Spleen (tissue), 11 donors: ENCODE data around the gene BOK. TPM values are rescaled to one million over a fixed set of nuclear protein-coding genes. Genes with fewer than 3 reads are reported as not detected.

Source experiments
- DNase-seq: peaks from one replicate; pipeline ENCODE4 v3.0.0-alpha.2; 2020
- H3K27ac ChIP-seq, 8 donors: fragments of 200-600 bp; sonication (generic) in 7 of 8; 1 replicate in 4 of 8; 2 replicates in 4 of 8; pipeline versions ENCODE4 v1.5.0 to v1.8.0; 2016 to 2021; ENCODE audit warnings: inconsistent platforms in 4 of 8, mild to moderate bottlenecking in 4 of 8, moderate library complexity in 1 of 8
- H3K27me3 ChIP-seq, 7 donors: fragments of 200-600 bp; sonication (generic) in 6 of 7; replicated peaks in 1 of 7; 1 replicate in 4 of 7; 2 replicates in 3 of 7; pipeline versions ENCODE4 v1.5.0 to v1.8.0; 2016 to 2021; ENCODE audit warnings: inconsistent platforms in 3 of 7, mild to moderate bottlenecking in 1 of 7
- H3K36me3 ChIP-seq, 6 donors: fragments of 200-600 bp; sonication (generic) in 5 of 6; 1 replicate in 4 of 6; 2 replicates in 2 of 6; pipeline versions ENCODE4 v1.5.0 to v1.8.0; 2016 to 2021; ENCODE audit warnings: inconsistent platforms in 2 of 6
- H3K4me1 ChIP-seq, 6 donors: fragments of 200-600 bp; sonication (generic) in 5 of 6; 1 replicate in 3 of 6; 2 replicates in 3 of 6; pipeline versions ENCODE4 v1.5.0 to v1.8.0; 2016 to 2021; ENCODE audit warnings: inconsistent platforms in 3 of 6
- H3K4me3 ChIP-seq, 8 donors: fragments of 200-600 bp; sonication (generic) in 7 of 8; 1 replicate in 4 of 8; 2 replicates in 4 of 8; pipeline versions ENCODE4 v1.5.0 to v1.8.0; 2016 to 2021; ENCODE audit warnings: inconsistent platforms in 4 of 8, mild to moderate bottlenecking in 4 of 8, moderate library complexity in 2 of 8
- H3K9me3 ChIP-seq, 8 donors: fragments of 200-600 bp; sonication (generic) in 7 of 8; 1 replicate in 4 of 8; 2 replicates in 4 of 8; pipeline versions ENCODE4 v1.5.0 to v1.8.0; 2016 to 2021; ENCODE audit warnings: inconsistent platforms in 4 of 8
- POLR2A ChIP-seq, 3 donors: fragments of 450-650 bp; IDR thresholded peaks; one replicate each; pipeline ENCODE4 v1.5.1; 2017; ENCODE audit warnings: antibody characterized with exemption in 3 of 3, mild to moderate bottlenecking in 1 of 3
- POLR2AphosphoS5 ChIP-seq, 3 donors: sonication (generic); formaldehyde crosslinking; IDR thresholded peaks; one replicate each; pipeline ENCODE4 v1.5.1; 2017; ENCODE audit warnings: antibody characterized with exemption in 3 of 3
- WGBS, 5 donors: extraction: QIAGEN DNeasy Blood & Tissue Kit in 3 of 5; methylation state at CpG; one replicate each; pipeline versions ENCODE4 v1.1.5 to v1.1.7; 2013 to 2018; 5-methylcytosine and 5-hydroxymethylcytosine counted together
- intact Hi-C: fragments of 100-400 bp; cut with DNase I; formaldehyde crosslinking; loops from one replicate; pipeline ENCODE4 v1.15.0; 2023; ENCODE audit warnings: low total_unique reads
- polyA plus RNA-seq, 3 donors: library from polyadenylated mRNA; stranded (reverse); fragments of 200-250 nt; gene quantifications; one replicate each; pipeline ENCODE4 v1.2.1, GENCODE V29; 2013
- total RNA-seq, 7 donors: library from RNA; depleted of rRNA in 3 of 7; stranded (reverse); fragments of >200 nt in 3 of 7; fragmentation: NEBNext Ultra II Directional in 4 of 7; extraction: Animal tissue kit (Norgen Biotek cat#: 25700) in 4 of 7; gene quantifications; one replicate each; pipeline versions ENCODE4 v1.1.0 to v1.2.1, GENCODE V29; 2016 to 2021
- TF ChIP-seq, protein P1 (sequence below), 11 experiments: fragments of 200-600 bp in 7 of 11; fragments of 450-650 bp in 4 of 11; sonication (generic) in 4 of 11; IDR thresholded peaks in 8 of 11; conservative IDR thresholded peaks in 3 of 11; 1 replicate in 7 of 11; 2 replicates in 4 of 11; pipeline versions ENCODE4 v1.4.0 to v1.8.0; 2016 to 2021; ENCODE audit warnings: antibody characterized with exemption in 11 of 11, inconsistent platforms in 4 of 11, mild to moderate bottlenecking in 1 of 11
- donor health status: healthy with polysubstance abuse.
- donor health status: DM: no; HTN: no; CAD: no; lungs with moderate emphysema.
- donor health status: DM: no; HTN: no; CAD: no.
- donor health status: Bipolar disorder and iron deficiency.
- donor health status: healthy.
- donor health status: DM: no; HTN: no; CAD: no.
- donor health status: DM: yes; HTN: yes; CAD: no.

Gene BOK
- total and polyA plus RNA-seq, 10 donors: 3.0 to 19.4 (median 7.5) TPM

DNA sequence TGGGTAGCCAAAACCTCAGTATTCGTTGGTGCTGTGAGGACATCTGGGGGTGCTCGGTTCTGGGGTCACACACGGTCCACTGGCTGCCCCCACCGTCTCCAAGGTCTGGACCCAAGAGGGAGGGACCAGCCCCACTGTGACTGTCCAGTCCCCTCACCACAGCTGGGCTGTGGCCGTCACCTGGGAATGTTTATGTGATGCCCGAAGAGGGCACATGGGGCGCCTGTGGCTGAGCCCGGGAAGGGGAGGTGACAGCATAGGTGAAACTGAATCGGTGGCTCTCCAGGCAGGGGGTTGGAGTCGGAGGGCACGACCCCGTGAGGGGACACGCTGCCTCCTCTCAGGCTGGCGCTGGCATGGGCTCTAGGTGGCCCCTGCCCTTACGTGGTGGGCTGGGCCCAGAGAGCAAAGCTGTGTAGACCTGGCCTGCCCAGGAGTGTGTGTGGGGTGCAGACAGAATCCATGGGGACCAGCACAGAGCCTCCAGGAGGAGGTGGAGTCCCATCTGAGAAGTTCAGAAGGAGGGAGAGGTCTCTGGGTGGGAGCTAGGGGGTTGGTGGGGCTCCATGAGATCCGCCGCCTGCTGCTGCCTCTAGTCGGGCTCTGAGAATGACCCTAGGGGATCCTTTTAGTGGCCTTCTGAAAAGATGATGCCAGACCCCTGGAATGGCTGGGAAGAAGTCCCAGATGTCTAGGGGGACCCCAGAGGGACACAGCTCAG is 1.8 kb downstream of the BOK start:
- peaks cover 0 to 63% (median 28%) of the 10 kb centered on the region in 7 donors for H3K27me3 ChIP-seq
- peak overlapping the region in 4 of 8 donors; percentile 70 to 80 (median 75) for H3K27ac ChIP-seq
- H3K4me1 ChIP-seq: peaks cover 0 to 64% (median 40%) of the 10 kb centered on the region in 6 donors
- 61 to 83% (median 79%) methylated on average over 12 to 18 of the region's 18 CpGs for WGBS, 5 donors
- peaks cover 0 to 25% (median 17%) of the 10 kb centered on the region in 8 donors for H3K9me3 ChIP-seq
- no peaks in the 10 kb centered on the region for H3K36me3 ChIP-seq
- no peak for DNase-seq
- peak overlapping the region in 7 of 8 donors; percentile 52 to 78 (median 59) for H3K4me3 ChIP-seq
- intact Hi-C loops: no loop called here
- TF ChIP-seq, protein P1, sequence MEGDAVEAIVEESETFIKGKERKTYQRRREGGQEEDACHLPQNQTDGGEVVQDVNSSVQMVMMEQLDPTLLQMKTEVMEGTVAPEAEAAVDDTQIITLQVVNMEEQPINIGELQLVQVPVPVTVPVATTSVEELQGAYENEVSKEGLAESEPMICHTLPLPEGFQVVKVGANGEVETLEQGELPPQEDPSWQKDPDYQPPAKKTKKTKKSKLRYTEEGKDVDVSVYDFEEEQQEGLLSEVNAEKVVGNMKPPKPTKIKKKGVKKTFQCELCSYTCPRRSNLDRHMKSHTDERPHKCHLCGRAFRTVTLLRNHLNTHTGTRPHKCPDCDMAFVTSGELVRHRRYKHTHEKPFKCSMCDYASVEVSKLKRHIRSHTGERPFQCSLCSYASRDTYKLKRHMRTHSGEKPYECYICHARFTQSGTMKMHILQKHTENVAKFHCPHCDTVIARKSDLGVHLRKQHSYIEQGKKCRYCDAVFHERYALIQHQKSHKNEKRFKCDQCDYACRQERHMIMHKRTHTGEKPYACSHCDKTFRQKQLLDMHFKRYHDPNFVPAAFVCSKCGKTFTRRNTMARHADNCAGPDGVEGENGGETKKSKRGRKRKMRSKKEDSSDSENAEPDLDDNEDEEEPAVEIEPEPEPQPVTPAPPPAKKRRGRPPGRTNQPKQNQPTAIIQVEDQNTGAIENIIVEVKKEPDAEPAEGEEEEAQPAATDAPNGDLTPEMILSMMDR (IDR thresholded peaks at IDR 0.05 in 8 of 11, conservative IDR thresholded peaks at IDR 0.05 in 3 of 11): no peak
- TF ChIP-seq POLR2AphosphoS5 (IDR thresholded peaks at IDR 0.05) (no peak), POLR2A (IDR thresholded peaks at IDR 0.05) (no peak)

DNA sequence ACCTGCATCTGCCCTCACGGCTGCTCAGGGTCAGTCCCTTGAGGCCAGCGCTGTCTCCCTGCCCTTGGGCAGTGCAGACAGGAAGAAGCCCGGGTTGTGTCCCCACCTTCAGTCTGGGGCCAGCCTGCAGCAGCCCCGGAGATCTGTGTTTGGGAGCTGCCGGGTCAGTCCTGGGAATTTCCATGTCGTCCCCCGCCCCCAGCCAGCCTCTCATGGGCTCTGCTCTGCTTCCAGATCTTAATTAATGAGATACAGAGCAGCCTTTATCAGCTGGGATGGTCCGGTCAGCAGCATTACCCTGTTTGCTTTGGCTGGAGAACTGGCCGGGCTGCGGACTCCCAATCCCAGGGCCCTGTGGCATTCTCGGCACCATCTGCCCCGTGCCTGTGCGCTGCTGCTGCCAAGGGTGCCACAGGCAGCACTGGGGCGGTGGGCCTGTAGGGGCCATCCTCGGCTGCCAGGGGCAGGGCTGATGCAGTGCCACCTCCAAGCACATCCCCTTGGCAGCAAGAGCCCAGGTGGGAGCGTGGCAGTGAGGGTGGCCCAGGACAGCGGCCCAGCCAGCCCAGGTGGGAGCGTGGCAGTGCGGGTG is 2.4 kb downstream of the BOK start:
- intact Hi-C loops: no loop called here
- 62 to 87% (median 70%) methylated on average over 13 to 19 of the region's 19 CpGs for WGBS, 5 donors
- Histone ChIP-seq H3K9me3 (peaks cover 0 to 20% (median 15%) of the 10 kb centered on the region in 8 donors), H3K27me3 (peaks cover 0 to 56% (median 28%) of the 10 kb centered on the region in 7 donors), H3K4me3 (peak overlapping the region in 4 of 8 donors; percentile 52 to 78 (median 64)), H3K36me3 (no peaks in the 10 kb centered on the region), H3K4me1 (peaks cover 0 to 68% (median 39%) of the 10 kb centered on the region in 6 donors), H3K27ac (peak overlapping the region in 4 of 8 donors; percentile 70 to 80 (median 75))
- DNase-seq: no peak
- TF ChIP-seq, protein P1 (IDR thresholded peaks at IDR 0.05 in 8 of 11, conservative IDR thresholded peaks at IDR 0.05 in 3 of 11): no peak
- TF ChIP-seq POLR2AphosphoS5 (IDR thresholded peaks at IDR 0.05) (no peak), POLR2A (IDR thresholded peaks at IDR 0.05) (no peak)

DNA sequence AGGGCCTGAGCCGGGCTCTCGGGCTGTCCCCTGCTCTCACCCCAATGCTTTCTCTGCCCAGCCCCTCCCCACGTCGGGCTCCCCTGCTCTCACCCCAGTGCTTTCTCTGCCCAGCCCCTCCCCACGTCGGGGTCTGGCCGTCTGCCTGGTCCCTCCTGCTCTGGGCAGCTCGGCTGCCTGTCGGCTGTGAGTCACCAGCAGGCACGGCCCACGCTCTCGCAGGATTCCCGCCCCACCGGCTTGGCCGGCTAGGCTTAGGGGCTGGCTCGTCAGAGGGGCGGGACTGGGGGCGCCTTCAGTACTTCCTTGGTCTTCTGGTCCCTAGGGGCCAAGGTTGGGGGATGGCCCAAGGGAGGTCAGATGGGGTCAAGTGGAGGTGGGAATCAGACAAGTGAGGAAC is 3.3 kb downstream of the BOK start:
- peaks cover 0 to 48% (median 28%) of the 10 kb centered on the region in 7 donors for H3K27me3 ChIP-seq
- TF ChIP-seq, protein P1 (IDR thresholded peaks at IDR 0.05 in 8 of 11, conservative IDR thresholded peaks at IDR 0.05 in 3 of 11): no peak
- peak in 2 of 3 donors; percentile 47 to 55 for TF ChIP-seq POLR2AphosphoS5 (IDR thresholded peaks at IDR 0.05)
- peaks cover 0 to 68% (median 39%) of the 10 kb centered on the region in 6 donors for H3K4me1 ChIP-seq
- H3K27ac ChIP-seq: no peak overlapping the region
- no peak overlapping the region for H3K4me3 ChIP-seq
- DNase-seq: peak; percentile 75
- peaks cover 0 to 12% (median 7%) of the 10 kb centered on the region in 8 donors for H3K9me3 ChIP-seq
- intact Hi-C loops: no loop called here
- WGBS, 5 donors: 64 to 84% (median 73%) methylated on average over 14 to 18 of the region's 18 CpGs
- no peaks in the 10 kb centered on the region for H3K36me3 ChIP-seq
